ENCODE data around the gene CENPC. TPM values are rescaled to one million over a fixed set of nuclear protein-coding genes. Genes with fewer than 3 reads are reported as not detected.

CENPC gene
- 10 to 100 TPM; 50.0 to 50.6 TPM for total RNA-seq

DNA sequence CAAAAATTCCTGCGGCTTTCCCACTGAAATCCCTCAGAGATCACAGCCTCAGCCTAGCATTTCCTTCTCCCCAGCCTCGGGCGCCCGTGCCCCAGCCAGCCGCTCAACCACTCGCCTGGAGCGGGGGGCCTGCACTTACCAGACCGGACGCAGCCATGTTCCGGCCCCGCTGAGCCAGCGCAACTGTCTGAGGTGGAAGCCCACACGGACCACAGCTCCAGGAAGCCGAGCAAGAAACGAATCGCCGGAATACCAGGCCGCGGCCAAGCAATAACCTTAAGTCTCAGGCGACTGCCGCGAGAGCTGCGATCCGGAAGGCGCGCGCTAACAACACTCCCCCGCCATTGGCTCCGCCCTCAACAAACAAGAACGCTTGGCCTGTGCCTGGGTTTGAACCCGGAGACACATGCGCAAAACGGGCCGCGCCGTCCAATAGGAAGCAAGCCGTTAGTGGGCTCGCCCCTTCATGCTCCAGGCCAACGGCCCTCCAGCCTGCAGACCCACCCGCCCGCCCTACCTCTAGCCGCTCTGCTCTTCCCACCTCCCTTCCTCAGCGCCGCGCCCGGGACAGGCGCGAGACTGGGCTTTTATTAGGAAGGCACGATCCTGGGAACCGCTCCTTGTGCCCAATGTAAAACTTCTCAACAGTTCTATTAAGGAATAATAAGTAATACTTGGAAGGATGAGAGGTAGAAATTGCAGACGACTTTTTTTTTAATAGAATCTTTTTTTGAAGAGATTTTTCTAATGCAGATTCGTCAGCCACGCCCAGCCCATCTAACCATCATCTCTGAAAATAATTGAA lies at the start of gene CENPC:
Gene CENPC, minus strand, starts transcription at position 305 of the 805 bp plus-strand sequence. Its CDS starts 148 bp downstream, at position 157.
- H3K4me1 Mint-ChIP-seq = peaks cover 28% of the 10 kb centered on the region

GRCh38 chr4:67593741-67594175 lies 48.5 kb upstream of the CENPC start:
- H3K4me1 Mint-ChIP-seq = peaks cover 1% of the 10 kb centered on the region
- POLR2A ChIA-PET = no interaction called here
- no peak overlapping the region for H3K27ac Mint-ChIP-seq
- H3K9me3 Mint-ChIP-seq = peaks cover 14% of the 10 kb centered on the region
- no peak for DNase-seq
- ATAC-seq (ENCODE audit: low read depth) = no peak
- H3K4me3 Mint-ChIP-seq = no peak overlapping the region
- H3K27me3 Mint-ChIP-seq = no peaks in the 10 kb centered on the region
- H3K36me3 Mint-ChIP-seq = peaks cover 60% of the 10 kb centered on the region

More for the DNA sequence above, at the start of gene CENPC:
- peaks cover 23% of the 10 kb centered on the region for H3K36me3 Mint-ChIP-seq
- H3K27me3 Mint-ChIP-seq = peaks cover 2% of the 10 kb centered on the region
- peak within 1 kb of the TSS; percentile 99 for H3K27ac Mint-ChIP-seq
- DNase-seq = peak; percentile 89
- peak within 1 kb of the TSS; percentile 99 for H3K4me3 Mint-ChIP-seq
- POLR2A ChIA-PET = interaction anchor here (0.7 to 2.7 kb wide), 8 partner anchors 8 to 155 kb away, joined by 3 to 18 read pairs (median 4); partner anchors contain the start of genes STAP1 and UBA6
- H3K9me3 Mint-ChIP-seq = no peaks in the 10 kb centered on the region
- ATAC-seq (ENCODE audit: low read depth) = peak; percentile 97

GRCh38 chr4:67587156-67587555 lies 41.9 kb upstream of the CENPC start:
- Mint-ChIP-seq H3K4me3 (no peak overlapping the region), H3K27ac (no peak overlapping the region), H3K4me1 (peaks cover 1% of the 10 kb centered on the region), H3K36me3 (peaks cover 54% of the 10 kb centered on the region), H3K9me3 (peaks cover 3% of the 10 kb centered on the region), H3K27me3 (no peaks in the 10 kb centered on the region)
- DNase-seq (no peak), ATAC-seq (ENCODE audit: low read depth) (no peak)
- POLR2A ChIA-PET = no interaction called here

GRCh38 chr4:67584496-67584895 lies 39.2 kb upstream of the CENPC start:
- no peak overlapping the region for H3K27ac Mint-ChIP-seq
- ATAC-seq (ENCODE audit: low read depth) (no peak), DNase-seq (no peak)
- H3K27me3 Mint-ChIP-seq = no peaks in the 10 kb centered on the region
- H3K9me3 Mint-ChIP-seq = peaks cover 6% of the 10 kb centered on the region
- peaks cover 60% of the 10 kb centered on the region for H3K36me3 Mint-ChIP-seq
- POLR2A ChIA-PET = no interaction called here
- H3K4me3 Mint-ChIP-seq = no peak overlapping the region
- H3K4me1 Mint-ChIP-seq = peaks cover 17% of the 10 kb centered on the region

DNA sequence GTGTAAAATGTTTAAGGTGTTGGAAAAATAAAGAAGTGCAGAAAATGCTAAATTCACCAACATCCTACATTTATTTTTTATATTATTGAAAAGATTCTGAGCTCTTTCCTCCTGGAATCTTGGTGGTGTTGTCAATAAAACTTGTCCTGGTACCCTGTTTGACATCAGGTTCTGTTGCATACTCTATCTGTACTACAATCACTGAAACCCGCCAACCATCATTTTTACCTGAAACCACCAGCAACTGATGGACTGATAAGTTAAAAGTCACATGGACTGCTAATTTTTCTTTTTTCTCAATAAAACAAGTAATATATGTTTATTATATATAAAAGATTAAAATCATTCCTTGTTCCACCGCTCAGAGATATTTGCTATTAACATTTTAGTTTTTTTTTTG lies 36.6 kb upstream of the CENPC start:
- H3K4me3 Mint-ChIP-seq = peak overlapping the region; percentile 64
- peaks cover 62% of the 10 kb centered on the region for H3K36me3 Mint-ChIP-seq
- POLR2A ChIA-PET = interaction anchor here (0.9 to 1.9 kb wide), 4 partner anchors 9 to 119 kb away, joined by 3 to 6 read pairs (median 4); partner anchors contain the start of genes CENPC and UBA6

DNA sequence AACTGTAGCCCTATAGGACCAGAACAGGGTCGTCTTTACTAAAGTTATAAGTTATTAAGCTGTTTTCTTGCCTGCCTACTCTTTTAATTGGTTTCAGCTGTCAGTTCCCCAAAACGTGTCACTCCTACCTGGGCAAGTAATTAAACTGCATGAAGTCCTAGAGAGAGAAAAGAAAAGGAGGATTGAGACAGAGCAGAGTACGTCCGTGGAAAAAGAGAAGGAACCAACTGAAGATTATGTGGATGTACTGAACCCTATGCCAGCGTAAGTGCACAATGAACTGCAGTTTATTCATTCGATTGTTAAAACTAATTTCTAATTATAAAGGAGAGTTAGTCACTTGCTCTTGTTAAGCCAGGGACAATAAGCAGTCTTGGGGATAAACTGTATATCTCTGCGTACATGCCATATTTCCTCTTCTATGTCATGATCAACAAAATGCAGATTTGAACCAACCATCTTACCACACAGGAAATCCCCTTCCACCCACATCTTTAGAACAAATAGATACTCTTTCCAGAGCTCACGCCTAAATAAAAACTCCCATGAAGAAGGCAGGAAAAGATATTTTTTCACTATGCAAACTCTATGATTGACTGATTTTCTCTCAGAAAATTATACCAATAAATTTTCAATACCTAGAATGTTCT lies 36.0 kb upstream of the CENPC start:
- Mint-ChIP-seq H3K27me3 (no peaks in the 10 kb centered on the region), H3K4me1 (peaks cover 18% of the 10 kb centered on the region), H3K9me3 (peaks cover 6% of the 10 kb centered on the region), H3K36me3 (peaks cover 59% of the 10 kb centered on the region), H3K27ac (peak overlapping the region; percentile 46), H3K4me3 (peak overlapping the region; percentile 64)
- peak; percentile 81 for ATAC-seq (ENCODE audit: low read depth)
- POLR2A ChIA-PET = interaction anchor here (0.9 to 1.9 kb wide), 5 partner anchors 8 to 119 kb away, joined by 3 to 6 read pairs (median 4); partner anchors contain the start of genes CENPC and UBA6
- DNase-seq = no peak

More for the DNA sequence above, 36.6 kb upstream of the CENPC start:
- DNase-seq = no peak
- ATAC-seq (ENCODE audit: low read depth) = peak; percentile 34
- H3K9me3 Mint-ChIP-seq = peaks cover 6% of the 10 kb centered on the region
- H3K27ac Mint-ChIP-seq = no peak overlapping the region
- H3K27me3 Mint-ChIP-seq = no peaks in the 10 kb centered on the region
- H3K4me1 Mint-ChIP-seq = peaks cover 19% of the 10 kb centered on the region

GRCh38 chr4:67580577-67580976 lies 35.3 kb upstream of the CENPC start:
- POLR2A ChIA-PET = interaction anchor here (0.9 to 1.8 kb wide), 3 partner anchors 21 to 120 kb away, joined by 3 to 6 read pairs (median 4); partner anchors contain the start of genes CENPC and UBA6
- ATAC-seq (ENCODE audit: low read depth) (no peak), DNase-seq (no peak)
- Mint-ChIP-seq H3K4me1 (peaks cover 23% of the 10 kb centered on the region), H3K27ac (peak overlapping the region; percentile 46), H3K9me3 (peaks cover 5% of the 10 kb centered on the region), H3K4me3 (peak overlapping the region; percentile 1), H3K27me3 (no peaks in the 10 kb centered on the region), H3K36me3 (peaks cover 59% of the 10 kb centered on the region)

DNA sequence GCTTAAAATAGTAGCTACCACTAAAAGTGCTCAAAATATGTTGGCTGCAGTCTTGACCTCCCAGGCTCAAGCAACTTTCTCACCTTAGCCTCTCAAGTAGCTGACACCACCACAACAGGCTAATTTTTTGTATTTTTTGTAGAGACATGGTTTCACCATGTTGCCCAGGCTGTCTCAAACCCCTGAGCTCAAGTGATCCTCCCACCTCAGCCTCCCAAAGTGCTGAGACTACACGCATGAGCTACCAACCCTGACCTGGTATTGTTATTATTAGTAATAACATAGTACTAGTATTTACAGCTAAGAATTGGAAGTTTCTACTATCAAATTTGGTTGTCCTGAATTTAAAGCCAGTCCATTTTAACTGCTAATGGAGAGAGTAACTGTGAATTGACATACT lies 31.2 kb upstream of the CENPC start:
- H3K27ac Mint-ChIP-seq = no peak overlapping the region
- no peaks in the 10 kb centered on the region for H3K27me3 Mint-ChIP-seq
- H3K4me1 Mint-ChIP-seq = peaks cover 43% of the 10 kb centered on the region
- POLR2A ChIA-PET = no interaction called here
- H3K9me3 Mint-ChIP-seq = peaks cover 5% of the 10 kb centered on the region
- H3K4me3 Mint-ChIP-seq = no peak overlapping the region
- peaks cover 56% of the 10 kb centered on the region for H3K36me3 Mint-ChIP-seq
- DNase-seq (no peak), ATAC-seq (ENCODE audit: low read depth) (no peak)

DNA sequence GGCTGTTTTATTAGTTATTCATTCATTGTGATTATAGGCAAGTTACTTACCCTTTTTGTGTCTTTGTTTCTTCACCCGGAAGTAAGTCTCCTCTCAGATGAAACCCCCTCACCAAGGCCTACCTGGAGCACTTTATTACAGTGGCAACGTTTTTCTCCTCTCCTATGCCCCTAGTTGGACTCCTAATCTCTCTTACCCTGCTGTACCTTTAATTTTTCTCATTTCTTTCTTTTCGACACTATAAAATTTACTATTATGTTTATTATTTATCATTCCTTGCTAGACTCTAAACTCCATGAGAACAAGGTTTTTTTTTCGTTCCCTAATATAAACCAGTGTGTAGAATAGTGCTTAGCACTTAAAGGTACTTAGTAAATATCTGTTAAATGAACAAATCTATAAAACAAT lies 30.8 kb upstream of the CENPC start:
- H3K4me3 Mint-ChIP-seq = peak overlapping the region; percentile 68
- no peaks in the 10 kb centered on the region for H3K27me3 Mint-ChIP-seq
- peaks cover 54% of the 10 kb centered on the region for H3K36me3 Mint-ChIP-seq
- DNase-seq = no peak
- H3K4me1 Mint-ChIP-seq = peaks cover 40% of the 10 kb centered on the region
- H3K9me3 Mint-ChIP-seq = peaks cover 5% of the 10 kb centered on the region
- ATAC-seq (ENCODE audit: low read depth) = no peak
- H3K27ac Mint-ChIP-seq = peak overlapping the region; percentile 73
- POLR2A ChIA-PET = no interaction called here

DNA sequence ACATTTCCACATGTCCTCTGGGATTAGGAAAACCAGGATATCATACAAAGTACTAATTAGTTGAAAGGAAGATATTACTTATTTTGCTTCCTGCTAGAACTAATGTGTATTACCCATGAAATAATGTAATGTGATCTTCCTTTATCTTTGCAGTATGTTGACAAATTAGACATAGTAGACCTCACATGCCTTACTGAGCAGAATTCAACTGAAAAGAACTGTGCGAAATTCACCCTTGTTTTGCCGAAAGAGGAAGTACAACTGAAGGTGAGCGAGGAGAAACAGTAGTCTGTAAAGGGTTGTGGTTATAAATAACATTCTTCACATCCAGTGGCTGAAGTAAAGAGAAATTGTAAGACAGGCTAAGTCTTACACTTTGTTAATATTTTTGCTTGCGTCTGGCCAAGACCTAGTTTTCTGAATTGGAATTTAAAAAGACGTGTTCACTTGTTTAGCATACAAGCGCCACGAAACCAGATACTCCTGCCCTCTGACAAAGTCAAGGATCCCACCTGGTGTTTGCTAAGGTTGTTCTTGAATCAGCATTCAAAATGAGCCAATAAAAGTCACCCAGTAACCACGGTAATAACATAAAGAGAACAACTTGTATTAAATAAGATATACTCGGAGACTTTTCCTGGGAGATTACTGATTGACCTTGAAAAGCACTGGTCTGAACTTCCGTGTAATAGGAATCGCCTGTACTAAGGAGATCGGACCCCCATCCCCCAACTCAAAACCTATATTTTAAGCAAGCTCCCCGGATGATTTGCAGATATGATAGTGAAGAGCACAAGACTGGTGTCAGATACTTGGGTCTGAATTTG lies 30.1 kb upstream of the CENPC start:
- POLR2A ChIA-PET = no interaction called here
- no peaks in the 10 kb centered on the region for H3K27me3 Mint-ChIP-seq
- H3K9me3 Mint-ChIP-seq = peaks cover 4% of the 10 kb centered on the region
- peaks cover 34% of the 10 kb centered on the region for H3K4me1 Mint-ChIP-seq
- ATAC-seq (ENCODE audit: low read depth) (peak; percentile 76), DNase-seq (no peak)
- H3K27ac Mint-ChIP-seq = peak overlapping the region; percentile 73
- H3K4me3 Mint-ChIP-seq = peak overlapping the region; percentile 68
- H3K36me3 Mint-ChIP-seq = peaks cover 52% of the 10 kb centered on the region

GRCh38 chr4:67573193-67573592 lies 27.9 kb upstream of the CENPC start:
- POLR2A ChIA-PET = interaction anchor here (1.6 kb wide), 1 partner anchor 9 kb away, joined by 4 read pairs; no protein-coding TSS in a partner anchor
- Mint-ChIP-seq H3K36me3 (peaks cover 35% of the 10 kb centered on the region), H3K27ac (no peak overlapping the region), H3K4me3 (peak overlapping the region; percentile 0), H3K9me3 (no peaks in the 10 kb centered on the region), H3K4me1 (peaks cover 34% of the 10 kb centered on the region), H3K27me3 (no peaks in the 10 kb centered on the region)
- ATAC-seq (ENCODE audit: low read depth) (peak; percentile 65), DNase-seq (no peak)

DNA sequence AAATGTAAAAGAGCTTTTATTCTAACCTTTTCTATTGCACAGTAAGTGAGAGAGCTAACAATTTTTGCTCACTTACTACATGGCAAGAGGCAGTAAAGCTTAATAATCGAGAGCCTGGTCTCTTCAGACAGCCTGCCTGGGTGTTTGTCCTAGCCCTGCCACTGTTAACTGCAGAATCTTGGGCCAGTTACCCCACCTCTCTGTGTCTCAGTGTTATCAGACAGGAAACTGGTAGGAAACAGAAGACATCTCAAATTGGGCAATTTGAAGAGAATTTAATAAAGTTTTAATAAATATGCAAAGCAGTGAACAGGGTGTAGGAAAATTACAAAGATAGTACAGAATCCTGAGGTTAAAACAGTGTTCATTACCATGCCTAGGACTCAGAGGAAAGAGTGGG lies 26.7 kb upstream of the CENPC start:
- H3K4me1 Mint-ChIP-seq = peaks cover 38% of the 10 kb centered on the region
- H3K27me3 Mint-ChIP-seq = no peaks in the 10 kb centered on the region
- no peak overlapping the region for H3K4me3 Mint-ChIP-seq
- no peak overlapping the region for H3K27ac Mint-ChIP-seq
- POLR2A ChIA-PET = no interaction called here
- DNase-seq = no peak
- ATAC-seq (ENCODE audit: low read depth) = no peak
- H3K36me3 Mint-ChIP-seq = peaks cover 31% of the 10 kb centered on the region
- H3K9me3 Mint-ChIP-seq = no peaks in the 10 kb centered on the region

GRCh38 chr4:67570537-67570936 lies 25.2 kb upstream of the CENPC start:
- POLR2A ChIA-PET = no interaction called here

More at GRCh38 chr4:67570537-67570936, 25.2 kb upstream of the CENPC start:
- Mint-ChIP-seq H3K9me3 (no peaks in the 10 kb centered on the region), H3K4me3 (no peak overlapping the region), H3K4me1 (peaks cover 32% of the 10 kb centered on the region), H3K27ac (no peak overlapping the region), H3K27me3 (no peaks in the 10 kb centered on the region), H3K36me3 (peaks cover 30% of the 10 kb centered on the region)
- no peak for ATAC-seq (ENCODE audit: low read depth)
- no peak for DNase-seq

All from activated naive CD8-positive, alpha-beta T cell treated with anti-CD3 and anti-CD28 coated beads, Interleukin-2, amount 10 ng/mL, durations not matched to agents 7 days and 5 days (primary cell).